ENCODE results near the gene GPR84. TPM values are rescaled to one million over a fixed set of nuclear protein-coding genes. Genes with fewer than 3 reads are reported as not detected.

The GPR84 gene
- total and polyA plus RNA-seq, 9 of the 15 experiments (the other 6 are each of a cell fraction or from before 2014, with no cell fraction given) = 0.07 to 0.18 (median 0.11) TPM; not detected in 5

DNA sequence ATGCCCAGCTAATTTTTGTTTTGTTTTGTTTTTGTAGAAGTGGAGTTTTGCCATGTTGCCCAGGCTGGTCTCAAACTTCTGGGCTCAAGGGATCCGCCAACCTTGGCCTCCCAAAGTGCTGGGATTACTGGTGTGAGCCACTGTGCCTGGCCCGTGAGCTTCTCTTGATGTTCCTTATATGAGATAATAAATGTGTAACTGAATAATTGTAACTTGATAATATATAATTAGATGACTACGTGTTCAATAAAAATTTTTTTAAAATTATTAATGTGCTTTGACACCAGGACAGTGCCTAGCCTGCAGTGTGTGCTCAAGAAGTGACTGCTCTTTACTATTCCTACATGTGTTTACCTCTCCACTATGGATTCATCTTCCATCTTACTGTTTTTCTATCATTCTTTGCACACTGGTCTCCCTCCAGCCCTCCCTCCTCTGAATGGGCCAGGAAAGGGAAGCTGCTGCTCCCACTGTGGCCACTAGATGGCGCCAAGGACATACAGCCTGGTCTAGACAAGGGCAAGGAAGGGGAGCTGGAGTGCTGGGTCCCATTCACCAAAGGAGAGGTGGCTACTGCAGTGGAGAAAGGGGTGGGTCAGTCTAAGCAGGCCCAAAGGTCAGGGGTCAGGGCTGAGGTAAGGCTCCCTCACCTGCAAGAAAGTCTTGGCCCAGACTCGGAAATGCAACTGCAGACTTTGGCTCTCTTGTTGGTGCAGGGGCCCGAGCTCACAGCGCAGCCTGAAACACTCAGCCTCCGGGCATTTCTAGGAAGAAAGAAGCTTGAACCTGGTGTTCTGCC is 34.9 kb upstream of the GPR84 start (continued):
- TF ChIP-seq, protein P1, sequence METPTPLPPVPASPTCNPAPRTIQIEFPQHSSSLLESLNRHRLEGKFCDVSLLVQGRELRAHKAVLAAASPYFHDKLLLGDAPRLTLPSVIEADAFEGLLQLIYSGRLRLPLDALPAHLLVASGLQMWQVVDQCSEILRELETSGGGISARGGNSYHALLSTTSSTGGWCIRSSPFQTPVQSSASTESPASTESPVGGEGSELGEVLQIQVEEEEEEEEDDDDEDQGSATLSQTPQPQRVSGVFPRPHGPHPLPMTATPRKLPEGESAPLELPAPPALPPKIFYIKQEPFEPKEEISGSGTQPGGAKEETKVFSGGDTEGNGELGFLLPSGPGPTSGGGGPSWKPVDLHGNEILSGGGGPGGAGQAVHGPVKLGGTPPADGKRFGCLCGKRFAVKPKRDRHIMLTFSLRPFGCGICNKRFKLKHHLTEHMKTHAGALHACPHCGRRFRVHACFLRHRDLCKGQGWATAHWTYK (CRISPR knock-in tag; IDR thresholded peaks at IDR 0.05) = no peak
- peak; percentile 22; the same call in 1 of the 2 replicates for TF ChIP-seq TOE1 (IDR thresholded peaks at IDR 0.05; ENCODE audit: borderline replicate concordance)
- TF ChIP-seq TOE1 (CRISPR knock-in tag; IDR thresholded peaks at IDR 0.05; ENCODE audit: borderline replicate concordance, low read depth) = no peak
- TF ChIP-seq RCOR1 (IDR thresholded peaks at IDR 0.05; ENCODE audit: borderline replicate concordance in 1 of 2, low read depth in 2 of 2, low read length in 2 of 2) = peak in 1 of 2 experiments; percentile 61; a peak in 1 of 4 replicates
- TF ChIP-seq, protein P2, sequence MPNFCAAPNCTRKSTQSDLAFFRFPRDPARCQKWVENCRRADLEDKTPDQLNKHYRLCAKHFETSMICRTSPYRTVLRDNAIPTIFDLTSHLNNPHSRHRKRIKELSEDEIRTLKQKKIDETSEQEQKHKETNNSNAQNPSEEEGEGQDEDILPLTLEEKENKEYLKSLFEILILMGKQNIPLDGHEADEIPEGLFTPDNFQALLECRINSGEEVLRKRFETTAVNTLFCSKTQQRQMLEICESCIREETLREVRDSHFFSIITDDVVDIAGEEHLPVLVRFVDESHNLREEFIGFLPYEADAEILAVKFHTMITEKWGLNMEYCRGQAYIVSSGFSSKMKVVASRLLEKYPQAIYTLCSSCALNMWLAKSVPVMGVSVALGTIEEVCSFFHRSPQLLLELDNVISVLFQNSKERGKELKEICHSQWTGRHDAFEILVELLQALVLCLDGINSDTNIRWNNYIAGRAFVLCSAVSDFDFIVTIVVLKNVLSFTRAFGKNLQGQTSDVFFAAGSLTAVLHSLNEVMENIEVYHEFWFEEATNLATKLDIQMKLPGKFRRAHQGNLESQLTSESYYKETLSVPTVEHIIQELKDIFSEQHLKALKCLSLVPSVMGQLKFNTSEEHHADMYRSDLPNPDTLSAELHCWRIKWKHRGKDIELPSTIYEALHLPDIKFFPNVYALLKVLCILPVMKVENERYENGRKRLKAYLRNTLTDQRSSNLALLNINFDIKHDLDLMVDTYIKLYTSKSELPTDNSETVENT (CRISPR knock-in tag; IDR thresholded peaks at IDR 0.05) = no peak
- no peak for TF ChIP-seq ZNF165 (CRISPR knock-in tag; IDR thresholded peaks at IDR 0.05; ENCODE audit: borderline replicate concordance)
- TF ChIP-seq, protein P3, sequence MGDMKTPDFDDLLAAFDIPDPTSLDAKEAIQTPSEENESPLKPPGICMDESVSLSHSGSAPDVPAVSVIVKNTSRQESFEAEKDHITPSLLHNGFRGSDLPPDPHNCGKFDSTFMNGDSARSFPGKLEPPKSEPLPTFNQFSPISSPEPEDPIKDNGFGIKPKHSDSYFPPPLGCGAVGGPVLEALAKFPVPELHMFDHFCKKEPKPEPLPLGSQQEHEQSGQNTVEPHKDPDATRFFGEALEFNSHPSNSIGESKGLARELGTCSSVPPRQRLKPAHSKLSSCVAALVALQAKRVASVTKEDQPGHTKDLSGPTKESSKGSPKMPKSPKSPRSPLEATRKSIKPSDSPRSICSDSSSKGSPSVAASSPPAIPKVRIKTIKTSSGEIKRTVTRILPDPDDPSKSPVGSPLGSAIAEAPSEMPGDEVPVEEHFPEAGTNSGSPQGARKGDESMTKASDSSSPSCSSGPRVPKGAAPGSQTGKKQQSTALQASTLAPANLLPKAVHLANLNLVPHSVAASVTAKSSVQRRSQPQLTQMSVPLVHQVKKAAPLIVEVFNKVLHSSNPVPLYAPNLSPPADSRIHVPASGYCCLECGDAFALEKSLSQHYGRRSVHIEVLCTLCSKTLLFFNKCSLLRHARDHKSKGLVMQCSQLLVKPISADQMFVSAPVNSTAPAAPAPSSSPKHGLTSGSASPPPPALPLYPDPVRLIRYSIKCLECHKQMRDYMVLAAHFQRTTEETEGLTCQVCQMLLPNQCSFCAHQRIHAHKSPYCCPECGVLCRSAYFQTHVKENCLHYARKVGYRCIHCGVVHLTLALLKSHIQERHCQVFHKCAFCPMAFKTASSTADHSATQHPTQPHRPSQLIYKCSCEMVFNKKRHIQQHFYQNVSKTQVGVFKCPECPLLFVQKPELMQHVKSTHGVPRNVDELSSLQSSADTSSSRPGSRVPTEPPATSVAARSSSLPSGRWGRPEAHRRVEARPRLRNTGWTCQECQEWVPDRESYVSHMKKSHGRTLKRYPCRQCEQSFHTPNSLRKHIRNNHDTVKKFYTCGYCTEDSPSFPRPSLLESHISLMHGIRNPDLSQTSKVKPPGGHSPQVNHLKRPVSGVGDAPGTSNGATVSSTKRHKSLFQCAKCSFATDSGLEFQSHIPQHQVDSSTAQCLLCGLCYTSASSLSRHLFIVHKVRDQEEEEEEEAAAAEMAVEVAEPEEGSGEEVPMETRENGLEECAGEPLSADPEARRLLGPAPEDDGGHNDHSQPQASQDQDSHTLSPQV (IDR thresholded peaks at IDR 0.05) = 0 out of 2 replicates have a peak, but pooled peaks have one; percentile 31
- TF ChIP-seq, protein P4, sequence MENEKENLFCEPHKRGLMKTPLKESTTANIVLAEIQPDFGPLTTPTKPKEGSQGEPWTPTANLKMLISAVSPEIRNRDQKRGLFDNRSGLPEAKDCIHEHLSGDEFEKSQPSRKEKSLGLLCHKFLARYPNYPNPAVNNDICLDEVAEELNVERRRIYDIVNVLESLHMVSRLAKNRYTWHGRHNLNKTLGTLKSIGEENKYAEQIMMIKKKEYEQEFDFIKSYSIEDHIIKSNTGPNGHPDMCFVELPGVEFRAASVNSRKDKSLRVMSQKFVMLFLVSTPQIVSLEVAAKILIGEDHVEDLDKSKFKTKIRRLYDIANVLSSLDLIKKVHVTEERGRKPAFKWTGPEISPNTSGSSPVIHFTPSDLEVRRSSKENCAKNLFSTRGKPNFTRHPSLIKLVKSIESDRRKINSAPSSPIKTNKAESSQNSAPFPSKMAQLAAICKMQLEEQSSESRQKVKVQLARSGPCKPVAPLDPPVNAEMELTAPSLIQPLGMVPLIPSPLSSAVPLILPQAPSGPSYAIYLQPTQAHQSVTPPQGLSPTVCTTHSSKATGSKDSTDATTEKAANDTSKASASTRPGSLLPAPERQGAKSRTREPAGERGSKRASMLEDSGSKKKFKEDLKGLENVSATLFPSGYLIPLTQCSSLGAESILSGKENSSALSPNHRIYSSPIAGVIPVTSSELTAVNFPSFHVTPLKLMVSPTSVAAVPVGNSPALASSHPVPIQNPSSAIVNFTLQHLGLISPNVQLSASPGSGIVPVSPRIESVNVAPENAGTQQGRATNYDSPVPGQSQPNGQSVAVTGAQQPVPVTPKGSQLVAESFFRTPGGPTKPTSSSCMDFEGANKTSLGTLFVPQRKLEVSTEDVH (IDR thresholded peaks at IDR 0.05; ENCODE audit: low read depth, partially characterized antibody) = no peak
- no peak for TF ChIP-seq FOXA1 (IDR thresholded peaks at IDR 0.05; ENCODE audit: borderline replicate concordance)

All from K562 (cell line).